ENCODE results near the gene LRFN3. TPM values are rescaled to one million over a fixed set of nuclear protein-coding genes. Genes with fewer than 3 reads are reported as not detected.

Gene LRFN3
- total and polyA plus RNA-seq, 2 of the 13 experiments (the other 11 are each of a cell fraction or from before 2014, with no cell fraction given) = 0.74 to 1.6 TPM

DNA sequence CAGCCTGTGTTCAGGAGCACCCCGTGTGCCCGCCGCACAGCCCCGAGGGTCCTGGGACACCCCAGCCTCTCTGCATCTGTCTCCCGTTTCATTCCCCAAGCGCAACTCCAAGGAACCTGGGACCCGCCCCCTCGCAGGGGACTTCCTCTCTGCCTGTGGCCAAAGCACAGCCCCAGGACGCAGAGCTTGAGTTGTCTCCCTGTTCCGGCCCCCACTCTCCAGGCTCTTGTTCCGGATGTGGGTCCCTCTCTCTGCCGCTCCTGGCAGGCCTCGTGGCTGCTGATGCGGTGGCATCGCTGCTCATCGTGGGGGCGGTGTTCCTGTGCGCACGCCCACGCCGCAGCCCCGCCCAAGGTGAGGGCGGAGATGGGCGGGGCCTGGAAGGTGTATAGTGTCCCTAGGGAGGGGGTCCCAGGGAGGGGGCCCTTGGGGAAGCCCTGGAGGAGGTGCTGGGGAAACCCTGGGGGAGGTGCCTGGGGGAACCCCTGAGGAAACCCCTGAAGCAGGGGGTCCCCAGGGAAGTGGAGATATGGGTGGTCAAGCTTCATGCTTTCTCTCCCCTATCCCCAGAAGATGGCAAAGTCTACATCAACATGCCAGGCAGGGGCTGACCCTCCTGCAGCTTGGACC lies 32.5 kb upstream of the LRFN3 start (continued):
- TF ChIP-seq, protein P1, sequence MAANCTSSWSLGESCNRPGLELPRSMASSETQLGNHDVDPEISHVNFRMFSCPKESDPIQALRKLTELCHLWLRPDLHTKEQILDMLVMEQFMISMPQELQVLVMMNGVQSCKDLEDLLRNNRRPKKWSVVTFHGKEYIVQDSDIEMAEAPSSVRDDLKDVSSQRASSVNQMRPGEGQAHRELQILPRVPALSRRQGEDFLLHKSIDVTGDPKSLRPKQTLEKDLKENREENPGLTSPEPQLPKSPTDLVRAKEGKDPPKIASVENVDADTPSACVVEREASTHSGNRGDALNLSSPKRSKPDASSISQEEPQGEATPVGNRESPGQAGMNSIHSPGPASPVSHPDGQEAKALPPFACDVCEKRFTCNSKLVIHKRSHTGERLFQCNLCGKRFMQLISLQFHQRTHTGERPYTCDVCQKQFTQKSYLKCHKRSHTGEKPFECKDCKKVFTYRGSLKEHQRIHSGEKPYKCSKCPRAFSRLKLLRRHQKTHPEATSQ (CRISPR knock-in tag; IDR thresholded peaks at IDR 0.05; ENCODE audit: borderline replicate concordance) = no peak
- TF ChIP-seq EEA1 (CRISPR knock-in tag; IDR thresholded peaks at IDR 0.05; ENCODE audit: borderline replicate concordance) = no peak
- no peak for TF ChIP-seq ZNF12 (CRISPR knock-in tag; IDR thresholded peaks at IDR 0.05)
- TF ChIP-seq, protein P2, sequence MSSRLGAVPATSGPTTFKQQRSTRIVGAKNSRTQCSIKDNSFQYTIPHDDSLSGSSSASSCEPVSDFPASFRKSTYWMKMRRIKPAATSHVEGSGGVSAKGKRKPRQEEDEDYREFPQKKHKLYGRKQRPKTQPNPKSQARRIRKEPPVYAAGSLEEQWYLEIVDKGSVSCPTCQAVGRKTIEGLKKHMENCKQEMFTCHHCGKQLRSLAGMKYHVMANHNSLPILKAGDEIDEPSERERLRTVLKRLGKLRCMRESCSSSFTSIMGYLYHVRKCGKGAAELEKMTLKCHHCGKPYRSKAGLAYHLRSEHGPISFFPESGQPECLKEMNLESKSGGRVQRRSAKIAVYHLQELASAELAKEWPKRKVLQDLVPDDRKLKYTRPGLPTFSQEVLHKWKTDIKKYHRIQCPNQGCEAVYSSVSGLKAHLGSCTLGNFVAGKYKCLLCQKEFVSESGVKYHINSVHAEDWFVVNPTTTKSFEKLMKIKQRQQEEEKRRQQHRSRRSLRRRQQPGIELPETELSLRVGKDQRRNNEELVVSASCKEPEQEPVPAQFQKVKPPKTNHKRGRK (CRISPR knock-in tag; IDR thresholded peaks at IDR 0.05) = no peak
- TF ChIP-seq, protein P3, sequence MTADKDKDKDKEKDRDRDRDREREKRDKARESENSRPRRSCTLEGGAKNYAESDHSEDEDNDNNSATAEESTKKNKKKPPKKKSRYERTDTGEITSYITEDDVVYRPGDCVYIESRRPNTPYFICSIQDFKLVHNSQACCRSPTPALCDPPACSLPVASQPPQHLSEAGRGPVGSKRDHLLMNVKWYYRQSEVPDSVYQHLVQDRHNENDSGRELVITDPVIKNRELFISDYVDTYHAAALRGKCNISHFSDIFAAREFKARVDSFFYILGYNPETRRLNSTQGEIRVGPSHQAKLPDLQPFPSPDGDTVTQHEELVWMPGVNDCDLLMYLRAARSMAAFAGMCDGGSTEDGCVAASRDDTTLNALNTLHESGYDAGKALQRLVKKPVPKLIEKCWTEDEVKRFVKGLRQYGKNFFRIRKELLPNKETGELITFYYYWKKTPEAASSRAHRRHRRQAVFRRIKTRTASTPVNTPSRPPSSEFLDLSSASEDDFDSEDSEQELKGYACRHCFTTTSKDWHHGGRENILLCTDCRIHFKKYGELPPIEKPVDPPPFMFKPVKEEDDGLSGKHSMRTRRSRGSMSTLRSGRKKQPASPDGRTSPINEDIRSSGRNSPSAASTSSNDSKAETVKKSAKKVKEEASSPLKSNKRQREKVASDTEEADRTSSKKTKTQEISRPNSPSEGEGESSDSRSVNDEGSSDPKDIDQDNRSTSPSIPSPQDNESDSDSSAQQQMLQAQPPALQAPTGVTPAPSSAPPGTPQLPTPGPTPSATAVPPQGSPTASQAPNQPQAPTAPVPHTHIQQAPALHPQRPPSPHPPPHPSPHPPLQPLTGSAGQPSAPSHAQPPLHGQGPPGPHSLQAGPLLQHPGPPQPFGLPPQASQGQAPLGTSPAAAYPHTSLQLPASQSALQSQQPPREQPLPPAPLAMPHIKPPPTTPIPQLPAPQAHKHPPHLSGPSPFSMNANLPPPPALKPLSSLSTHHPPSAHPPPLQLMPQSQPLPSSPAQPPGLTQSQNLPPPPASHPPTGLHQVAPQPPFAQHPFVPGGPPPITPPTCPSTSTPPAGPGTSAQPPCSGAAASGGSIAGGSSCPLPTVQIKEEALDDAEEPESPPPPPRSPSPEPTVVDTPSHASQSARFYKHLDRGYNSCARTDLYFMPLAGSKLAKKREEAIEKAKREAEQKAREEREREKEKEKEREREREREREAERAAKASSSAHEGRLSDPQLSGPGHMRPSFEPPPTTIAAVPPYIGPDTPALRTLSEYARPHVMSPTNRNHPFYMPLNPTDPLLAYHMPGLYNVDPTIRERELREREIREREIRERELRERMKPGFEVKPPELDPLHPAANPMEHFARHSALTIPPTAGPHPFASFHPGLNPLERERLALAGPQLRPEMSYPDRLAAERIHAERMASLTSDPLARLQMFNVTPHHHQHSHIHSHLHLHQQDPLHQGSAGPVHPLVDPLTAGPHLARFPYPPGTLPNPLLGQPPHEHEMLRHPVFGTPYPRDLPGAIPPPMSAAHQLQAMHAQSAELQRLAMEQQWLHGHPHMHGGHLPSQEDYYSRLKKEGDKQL (CRISPR knock-in tag; IDR thresholded peaks at IDR 0.05; ENCODE audit: low read depth) = no peak
- TF ChIP-seq, protein P4, sequence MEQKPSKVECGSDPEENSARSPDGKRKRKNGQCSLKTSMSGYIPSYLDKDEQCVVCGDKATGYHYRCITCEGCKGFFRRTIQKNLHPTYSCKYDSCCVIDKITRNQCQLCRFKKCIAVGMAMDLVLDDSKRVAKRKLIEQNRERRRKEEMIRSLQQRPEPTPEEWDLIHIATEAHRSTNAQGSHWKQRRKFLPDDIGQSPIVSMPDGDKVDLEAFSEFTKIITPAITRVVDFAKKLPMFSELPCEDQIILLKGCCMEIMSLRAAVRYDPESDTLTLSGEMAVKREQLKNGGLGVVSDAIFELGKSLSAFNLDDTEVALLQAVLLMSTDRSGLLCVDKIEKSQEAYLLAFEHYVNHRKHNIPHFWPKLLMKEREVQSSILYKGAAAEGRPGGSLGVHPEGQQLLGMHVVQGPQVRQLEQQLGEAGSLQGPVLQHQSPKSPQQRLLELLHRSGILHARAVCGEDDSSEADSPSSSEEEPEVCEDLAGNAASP (CRISPR knock-in tag; IDR thresholded peaks at IDR 0.05; ENCODE audit: borderline replicate concordance) = no peak
- TF ChIP-seq, protein P5, sequence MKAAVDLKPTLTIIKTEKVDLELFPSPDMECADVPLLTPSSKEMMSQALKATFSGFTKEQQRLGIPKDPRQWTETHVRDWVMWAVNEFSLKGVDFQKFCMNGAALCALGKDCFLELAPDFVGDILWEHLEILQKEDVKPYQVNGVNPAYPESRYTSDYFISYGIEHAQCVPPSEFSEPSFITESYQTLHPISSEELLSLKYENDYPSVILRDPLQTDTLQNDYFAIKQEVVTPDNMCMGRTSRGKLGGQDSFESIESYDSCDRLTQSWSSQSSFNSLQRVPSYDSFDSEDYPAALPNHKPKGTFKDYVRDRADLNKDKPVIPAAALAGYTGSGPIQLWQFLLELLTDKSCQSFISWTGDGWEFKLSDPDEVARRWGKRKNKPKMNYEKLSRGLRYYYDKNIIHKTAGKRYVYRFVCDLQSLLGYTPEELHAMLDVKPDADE (CRISPR knock-in tag; IDR thresholded peaks at IDR 0.05) = no peak
- TF ChIP-seq ZNF788 (CRISPR knock-in tag; IDR thresholded peaks at IDR 0.05; ENCODE audit: borderline replicate concordance) = peak; percentile 23; the same call in 1 of the 2 replicates
- TF ChIP-seq ZNF747 (CRISPR knock-in tag; IDR thresholded peaks at IDR 0.05; ENCODE audit: borderline replicate concordance) = no peak
- no peak for TF ChIP-seq ZKSCAN1 (IDR thresholded peaks at IDR 0.05; ENCODE audit: low read length)
- TF ChIP-seq, protein P6, sequence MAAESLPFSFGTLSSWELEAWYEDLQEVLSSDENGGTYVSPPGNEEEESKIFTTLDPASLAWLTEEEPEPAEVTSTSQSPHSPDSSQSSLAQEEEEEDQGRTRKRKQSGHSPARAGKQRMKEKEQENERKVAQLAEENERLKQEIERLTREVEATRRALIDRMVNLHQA (CRISPR knock-in tag; IDR thresholded peaks at IDR 0.05) = no peak
- TF ChIP-seq ZNF326 (CRISPR knock-in tag; IDR thresholded peaks at IDR 0.05; ENCODE audit: borderline replicate concordance) = no peak
- TF ChIP-seq SSRP1 (CRISPR knock-in tag; IDR thresholded peaks at IDR 0.05) = no peak
- no peak for TF ChIP-seq WIZ (CRISPR knock-in tag; IDR thresholded peaks at IDR 0.05)
- TF ChIP-seq, protein P7, sequence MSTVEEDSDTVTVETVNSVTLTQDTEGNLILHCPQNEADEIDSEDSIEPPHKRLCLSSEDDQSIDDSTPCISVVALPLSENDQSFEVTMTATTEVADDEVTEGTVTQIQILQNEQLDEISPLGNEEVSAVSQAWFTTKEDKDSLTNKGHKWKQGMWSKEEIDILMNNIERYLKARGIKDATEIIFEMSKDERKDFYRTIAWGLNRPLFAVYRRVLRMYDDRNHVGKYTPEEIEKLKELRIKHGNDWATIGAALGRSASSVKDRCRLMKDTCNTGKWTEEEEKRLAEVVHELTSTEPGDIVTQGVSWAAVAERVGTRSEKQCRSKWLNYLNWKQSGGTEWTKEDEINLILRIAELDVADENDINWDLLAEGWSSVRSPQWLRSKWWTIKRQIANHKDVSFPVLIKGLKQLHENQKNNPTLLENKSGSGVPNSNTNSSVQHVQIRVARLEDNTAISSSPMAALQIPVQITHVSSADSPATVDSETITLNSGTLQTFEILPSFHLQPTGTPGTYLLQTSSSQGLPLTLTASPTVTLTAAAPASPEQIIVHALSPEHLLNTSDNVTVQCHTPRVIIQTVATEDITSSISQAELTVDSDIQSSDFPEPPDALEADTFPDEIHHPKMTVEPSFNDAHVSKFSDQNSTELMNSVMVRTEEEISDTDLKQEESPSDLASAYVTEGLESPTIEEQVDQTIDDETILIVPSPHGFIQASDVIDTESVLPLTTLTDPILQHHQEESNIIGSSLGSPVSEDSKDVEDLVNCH (CRISPR knock-in tag; IDR thresholded peaks at IDR 0.05) = no peak

All from HepG2 (cell line).